ENCODE data around the gene OPRM1. TPM values are rescaled to one million over a fixed set of nuclear protein-coding genes. Genes with fewer than 3 reads are reported as not detected.

OPRM1 gene
- total RNA-seq, 2 donors from 2014 or later = 3.1 TPM; not detected in 1

DNA sequence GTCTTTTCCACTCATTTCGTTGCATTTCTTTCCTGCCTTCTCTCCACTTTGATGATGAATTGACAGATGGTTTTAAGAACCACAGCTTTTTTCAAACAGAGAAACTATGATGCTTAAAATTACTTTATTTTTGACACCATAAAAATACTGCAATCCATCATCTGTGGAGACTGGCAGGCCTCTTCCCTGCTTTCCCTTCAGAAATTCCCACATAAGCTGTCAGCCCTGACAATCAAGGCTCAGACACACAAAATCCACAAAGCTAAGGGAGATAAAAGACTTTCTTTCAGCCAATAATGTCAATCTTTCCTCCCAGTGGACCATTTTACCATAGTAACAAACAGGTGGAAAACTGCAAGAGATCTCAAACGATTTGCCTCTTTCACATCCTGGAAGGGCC lies 235.1 kb downstream of the OPRM1 start:
- H3K9me3 ChIP-seq = no peaks in the 10 kb centered on the region
- H3K27ac ChIP-seq = no peak overlapping the region
- DNase-seq (no peak), ATAC-seq (no peak)
- TF ChIP-seq, protein P1, sequence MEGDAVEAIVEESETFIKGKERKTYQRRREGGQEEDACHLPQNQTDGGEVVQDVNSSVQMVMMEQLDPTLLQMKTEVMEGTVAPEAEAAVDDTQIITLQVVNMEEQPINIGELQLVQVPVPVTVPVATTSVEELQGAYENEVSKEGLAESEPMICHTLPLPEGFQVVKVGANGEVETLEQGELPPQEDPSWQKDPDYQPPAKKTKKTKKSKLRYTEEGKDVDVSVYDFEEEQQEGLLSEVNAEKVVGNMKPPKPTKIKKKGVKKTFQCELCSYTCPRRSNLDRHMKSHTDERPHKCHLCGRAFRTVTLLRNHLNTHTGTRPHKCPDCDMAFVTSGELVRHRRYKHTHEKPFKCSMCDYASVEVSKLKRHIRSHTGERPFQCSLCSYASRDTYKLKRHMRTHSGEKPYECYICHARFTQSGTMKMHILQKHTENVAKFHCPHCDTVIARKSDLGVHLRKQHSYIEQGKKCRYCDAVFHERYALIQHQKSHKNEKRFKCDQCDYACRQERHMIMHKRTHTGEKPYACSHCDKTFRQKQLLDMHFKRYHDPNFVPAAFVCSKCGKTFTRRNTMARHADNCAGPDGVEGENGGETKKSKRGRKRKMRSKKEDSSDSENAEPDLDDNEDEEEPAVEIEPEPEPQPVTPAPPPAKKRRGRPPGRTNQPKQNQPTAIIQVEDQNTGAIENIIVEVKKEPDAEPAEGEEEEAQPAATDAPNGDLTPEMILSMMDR (IDR thresholded peaks at IDR 0.05) = no peak
- no peak for TF ChIP-seq POLR2A (IDR thresholded peaks at IDR 0.05)
- no peaks in the 10 kb centered on the region for H3K36me3 ChIP-seq (replicated peaks in 1 of 2; ENCODE audit: insufficient read depth in 1 of 2, low read depth in 2 of 2)
- 68 to 72% methylated on average over 2 of the region's 2 CpGs for WGBS, 2 donors
- H3K4me3 ChIP-seq = no peak overlapping the region
- intact Hi-C loops (cut with DNase I) = no loop called here
- no peaks in the 10 kb centered on the region for H3K4me1 ChIP-seq
- H3K27me3 ChIP-seq = no peaks in the 10 kb centered on the region

GRCh38 chr6:154276810-154277628 lies 238.0 kb downstream of the OPRM1 start:
- 25 to 32% methylated on average over 9 to 11 of the region's 11 CpGs for WGBS, 2 donors
- Histone ChIP-seq H3K36me3 (replicated peaks in 1 of 2; ENCODE audit: insufficient read depth in 1 of 2, low read depth in 2 of 2) (no peaks in the 10 kb centered on the region), H3K27ac (no peak overlapping the region), H3K27me3 (no peaks in the 10 kb centered on the region), H3K4me1 (no peaks in the 10 kb centered on the region), H3K4me3 (no peak overlapping the region), H3K9me3 (no peaks in the 10 kb centered on the region)
- TF ChIP-seq, protein P1 (IDR thresholded peaks at IDR 0.05) = peak; percentile 43 to 77 (median 67)
- no peak for TF ChIP-seq POLR2A (IDR thresholded peaks at IDR 0.05)
- intact Hi-C loops (cut with DNase I) = loop anchor here (5.0 kb wide), 1 partner anchor 120 kb away; no protein-coding TSS in a partner anchor
- no peak for DNase-seq
- ATAC-seq = no peak

DNA sequence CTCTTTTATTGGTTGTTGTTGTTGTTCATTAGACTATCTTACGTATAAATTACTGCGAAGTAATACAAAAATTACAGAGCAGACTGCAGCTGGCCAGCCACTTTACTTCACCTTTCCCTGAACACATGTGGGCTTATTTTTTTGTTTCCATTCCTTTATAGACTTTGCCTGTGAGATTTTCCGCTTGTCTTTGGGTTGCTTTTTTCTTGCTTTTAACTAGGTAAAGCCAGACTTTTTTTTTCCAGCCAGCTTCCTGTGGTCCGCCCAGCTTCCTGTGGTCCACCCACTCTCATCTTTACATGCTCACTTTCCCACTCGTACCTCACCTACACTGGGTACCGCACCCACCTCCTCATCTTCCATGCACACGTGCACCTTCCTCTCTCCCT lies 238.6 kb downstream of the OPRM1 start:
- DNase-seq (no peak), ATAC-seq (no peak)
- WGBS, 2 donors = 54 to 57% methylated on average over 7 of the region's 7 CpGs
- Histone ChIP-seq H3K27ac (no peak overlapping the region), H3K9me3 (no peaks in the 10 kb centered on the region), H3K4me1 (no peaks in the 10 kb centered on the region), H3K36me3 (replicated peaks in 1 of 2; ENCODE audit: insufficient read depth in 1 of 2, low read depth in 2 of 2) (no peaks in the 10 kb centered on the region), H3K4me3 (no peak overlapping the region), H3K27me3 (no peaks in the 10 kb centered on the region)
- TF ChIP-seq POLR2A (IDR thresholded peaks at IDR 0.05) = no peak
- TF ChIP-seq, protein P1 (IDR thresholded peaks at IDR 0.05) = no peak
- intact Hi-C loops (cut with DNase I) = loop anchor here (5.0 kb wide), 1 partner anchor 120 kb away; no protein-coding TSS in a partner anchor

DNA sequence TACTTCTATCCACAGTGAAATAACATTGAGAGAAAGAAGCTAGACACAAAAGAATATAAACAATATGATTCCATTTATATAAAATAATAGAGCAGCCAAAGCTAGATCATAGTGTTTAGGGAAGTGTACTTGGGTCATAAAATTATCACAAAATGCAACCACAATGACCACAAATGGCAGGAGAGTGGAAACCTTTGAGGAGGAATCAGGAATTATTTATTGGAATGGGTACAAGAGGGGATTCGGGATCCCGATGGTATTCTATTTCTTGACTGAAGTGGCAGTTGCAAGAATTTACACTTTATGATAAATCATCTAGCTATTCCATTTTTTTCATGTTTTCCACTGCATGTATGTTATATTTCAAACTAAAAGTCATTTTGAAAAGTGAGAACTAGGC lies 241.5 kb downstream of the OPRM1 start:
- WGBS, 2 donors = 80 to 81% methylated on average over 2 of the region's 2 CpGs
- H3K4me1 ChIP-seq = no peaks in the 10 kb centered on the region
- H3K9me3 ChIP-seq = no peaks in the 10 kb centered on the region
- DNase-seq = no peak
- intact Hi-C loops (cut with DNase I) = no loop called here
- H3K36me3 ChIP-seq (replicated peaks in 1 of 2; ENCODE audit: insufficient read depth in 1 of 2, low read depth in 2 of 2) = no peaks in the 10 kb centered on the region
- no peak for ATAC-seq
- H3K27ac ChIP-seq = no peak overlapping the region
- TF ChIP-seq POLR2A (IDR thresholded peaks at IDR 0.05) = no peak
- TF ChIP-seq, protein P1 (IDR thresholded peaks at IDR 0.05) = no peak
- no peaks in the 10 kb centered on the region for H3K27me3 ChIP-seq
- H3K4me3 ChIP-seq = no peak overlapping the region

Measured in body of pancreas (tissue), 4 donors.